Adrenal gland (tissue), 12 donors: ENCODE data around the gene WDR62. TPM values are rescaled to one million over a fixed set of nuclear protein-coding genes. Genes with fewer than 3 reads are reported as not detected.
"Not testable (repeated sequence)": the region's sequence is repeated elsewhere in the genome, so short reads cannot be mapped to it uniquely, and the experiment has no call there.

Experiments
- DNase-seq, 7 donors: peaks; one replicate each; pipeline ENCODE4 v3.0.0-alpha.2; 2019 to 2020
- H3K27ac ChIP-seq, 5 donors: fragments of 200-600 bp; sonication (generic) in 4 of 5; 1 replicate in 3 of 5; 2 replicates in 2 of 5; pipeline versions ENCODE4 v1.5.1 to v1.8.0; 2016 to 2020; ENCODE audit warnings: mild to moderate bottlenecking in 1 of 5
- H3K27me3 ChIP-seq: fragments of 200-600 bp; 2 replicates; pipeline ENCODE4 v1.8.0; 2021
- H3K36me3 ChIP-seq, 2 donors: fragments of 200-600 bp; replicated peaks in 1 of 2; 1 replicate in 1 of 2; 2 replicates in 1 of 2; pipeline versions ENCODE4 v1.5.1 to v1.8.0; 2018 to 2022
- H3K4me1 ChIP-seq, 2 donors: fragments of 200-600 bp; replicated peaks in 1 of 2; 1 replicate in 1 of 2; 2 replicates in 1 of 2; pipeline versions ENCODE4 v1.5.1 to v1.8.0; 2018 to 2021
- H3K4me3 ChIP-seq, 4 donors: fragments of 200-600 bp; sonication (generic) in 3 of 4; one replicate each; pipeline ENCODE4 v1.5.1; 2016 to 2018
- H3K9me3 ChIP-seq, 3 donors: fragments of 200-600 bp; sonication (generic) in 1 of 3; replicated peaks in 1 of 3; 1 replicate in 2 of 3; 2 replicates in 1 of 3; pipeline versions ENCODE4 v1.5.1 to v1.8.0; 2016 to 2021
- CTCF ChIP-seq, 6 experiments: fragments of 450-650 bp in 4 of 6; fragments of 200-600 bp in 2 of 6; sonication (generic) in 1 of 6; IDR thresholded peaks; 1 replicate in 5 of 6; 2 replicates in 1 of 6; pipeline versions ENCODE4 v1.5.1 to v1.8.0; 2016 to 2021; ENCODE audit warnings: antibody characterized with exemption in 6 of 6, mild to moderate bottlenecking in 2 of 6, moderate library complexity in 1 of 6
- POLR2A ChIP-seq, 2 donors: fragments of 450-650 bp; IDR thresholded peaks; one replicate each; pipeline ENCODE4 v1.6.1; 2017; ENCODE audit warnings: antibody characterized with exemption in 2 of 2, mild to moderate bottlenecking in 2 of 2, moderate library complexity in 1 of 2
- WGBS, 4 donors: extraction: QIAGEN DNeasy Blood & Tissue Kit in 2 of 4; methylation state at CpG; one replicate each; pipeline versions ENCODE4 v1.1.5 to v1.1.7; 2013 to 2017; 5-methylcytosine and 5-hydroxymethylcytosine counted together
- intact Hi-C, 2 donors: fragments of 100-400 bp; cut with DNase I; formaldehyde crosslinking; loops; one replicate each; pipeline versions ENCODE4 v1.14.1 to v1.15.0; 2022 to 2023
- polyA plus RNA-seq, 3 donors: library from polyadenylated mRNA; stranded (reverse); fragments of 200-250 nt in 2 of 3; fragments of 350-450 nt in 1 of 3; fragmentation: Illumina TruSeq in 1 of 3; extraction: RNeasy Lipid Tissue Mini Kit (QIAGEN cat#74804) in 1 of 3; gene quantifications; one replicate each; pipeline ENCODE4 v1.2.3, GENCODE V29; 2013 to 2014
- total RNA-seq, 9 donors: library from RNA; depleted of rRNA in 4 of 9; stranded (reverse); fragments of >200 nt in 4 of 9; fragments of 120-200 nt in 1 of 9; fragmentation: NEBNext Ultra II Directional in 1 of 9; extraction: Animal tissue kit (Norgen Biotek cat#: 25700) in 1 of 9; gene quantifications; one replicate each; pipeline versions ENCODE4 v1.1.0 to v1.2.4, GENCODE V29; 2013 to 2023
- donor health status: healthy with polysubstance abuse.
- donor health status: Bipolar disorder and iron deficiency.
- donor health status: DM: yes; HTN: yes; CAD: no.
- donor health status: DM: no; HTN: no; CAD: no.
- donor health status: DM: no; HTN: no; CAD: no.
- donor health status: DM: yes; HTN: yes; CAD: no.

The WDR62 gene
- total and polyA plus RNA-seq, 12 donors = 0.12 to 2.0 (median 0.70) TPM; not detected in 1

DNA sequence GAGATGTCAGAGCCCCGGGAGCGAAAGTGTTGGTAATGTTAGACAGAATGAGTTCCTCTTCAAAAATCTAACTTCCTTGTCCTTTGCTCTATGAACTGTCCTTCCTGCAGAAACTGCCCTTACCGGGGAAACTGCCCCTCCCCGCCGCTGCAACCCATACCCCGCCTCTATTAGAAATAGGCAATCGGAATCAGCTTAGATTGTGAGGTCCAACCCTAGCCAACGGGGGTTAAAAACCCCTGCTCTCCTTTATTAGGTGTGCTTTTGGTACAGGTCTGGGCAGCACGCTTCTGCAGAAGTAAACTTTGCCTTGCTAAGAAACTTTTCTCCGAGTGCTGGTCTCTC is 73.7 kb downstream of the WDR62 start:
- no peak for TF ChIP-seq CTCF (IDR thresholded peaks at IDR 0.05)
- intact Hi-C loops = loop anchor here in 1 of 2 donors (5.0 kb wide), 1 partner anchor 44 kb away; no protein-coding TSS in a partner anchor
- Histone ChIP-seq H3K4me1 (peaks cover 0 to 17% of the 10 kb centered on the region in 2 donors), H3K36me3 (peaks cover 0 to 25% of the 10 kb centered on the region in 2 donors), H3K4me3 (peak overlapping the region in 2 of 4 donors; percentile 21 to 42), H3K27me3 (no peaks in the 10 kb centered on the region), H3K9me3 (no peaks in the 10 kb centered on the region), H3K27ac (peak overlapping the region; percentile 77 to 92 (median 84))
- 5 to 13% (median 6%) methylated on average over 8 to 10 of the region's 10 CpGs for WGBS, 4 donors
- DNase-seq = no peak

- H3K4me3 ChIP-seq, H3K27ac ChIP-seq, H3K36me3 ChIP-seq, intact Hi-C loops, H3K9me3 ChIP-seq, H3K27me3 ChIP-seq: not testable (repeated sequence)
- peaks cover under 1 to 17% of the 10 kb centered on the region in 2 donors for H3K4me1 ChIP-seq
- 59 to 66% (median 65%) methylated on average over 6 of the region's 6 CpGs for WGBS, 4 donors
- peak in 2 of 7 donors; percentile 33 to 54 for DNase-seq
Measured at GRCh38 chr19:36131221-36131620, 76.5 kb downstream of the WDR62 start.

GRCh38 chr19:36134867-36135266 is 80.2 kb downstream of the WDR62 start:
- H3K4me3 ChIP-seq, H3K27ac ChIP-seq, H3K36me3 ChIP-seq, intact Hi-C loops, DNase-seq, H3K27me3 ChIP-seq, H3K9me3 ChIP-seq: not testable (repeated sequence)
- H3K4me1 ChIP-seq = peaks cover 8 to 13% of the 10 kb centered on the region in 2 donors
- WGBS, 4 donors = 85 to 100% (median 91%) methylated on average over 3 to 4 of the region's 4 CpGs

DNA sequence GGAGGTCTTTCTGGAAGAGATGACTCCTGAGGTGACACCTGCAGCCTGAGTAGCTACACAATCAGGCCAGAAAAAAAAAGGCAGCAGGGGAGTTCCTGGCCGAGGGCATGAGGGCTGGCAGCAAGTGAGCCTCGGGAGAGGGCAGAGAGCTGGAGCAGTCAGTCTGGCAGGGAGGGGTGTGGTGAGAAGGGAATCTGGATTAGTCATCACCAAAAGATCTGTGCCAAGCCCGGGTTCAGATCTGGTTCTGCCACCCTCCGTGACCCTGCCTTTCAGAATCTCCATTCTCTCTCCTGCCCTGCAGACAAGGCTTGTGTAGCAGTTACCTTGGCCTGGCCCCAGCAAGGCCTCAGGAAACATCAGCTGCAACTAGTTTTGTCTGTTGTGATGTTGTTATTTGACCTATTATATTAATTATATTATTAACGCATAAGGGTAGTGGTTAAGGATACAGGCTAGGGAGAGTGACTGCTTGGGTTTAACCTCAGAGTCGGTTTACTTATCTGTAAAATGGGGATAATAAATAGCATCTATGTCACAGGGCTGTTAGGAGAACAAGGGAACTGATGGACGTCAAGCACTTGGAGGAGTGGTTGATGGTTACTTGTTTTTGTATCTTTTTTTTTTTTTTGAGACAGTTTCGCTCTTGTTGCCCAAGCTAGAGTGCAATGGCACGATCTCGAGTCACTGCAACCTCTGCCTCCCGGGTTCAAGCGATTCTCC is 82.4 kb downstream of the WDR62 start:
- DNase-seq = peak; percentile 84 to 96 (median 94)
- WGBS, 4 donors = 40 to 50% (median 46%) methylated on average over 12 of the region's 12 CpGs

GRCh38 chr19:36139120-36139472 is 84.4 kb downstream of the WDR62 start:
- peak overlapping the region in 2 of 4 donors; percentile 71 to 94 for H3K4me3 ChIP-seq
- TF ChIP-seq POLR2A (IDR thresholded peaks at IDR 0.05) (no peak), CTCF (IDR thresholded peaks at IDR 0.05) (no peak)
- intact Hi-C loops = no loop called here
- H3K36me3 ChIP-seq = peaks cover 0 to 24% of the 10 kb centered on the region in 2 donors
- peaks cover 16 to 21% of the 10 kb centered on the region in 2 donors for H3K4me1 ChIP-seq
- H3K27me3 ChIP-seq = no peaks in the 10 kb centered on the region
- H3K27ac ChIP-seq = peak overlapping the region; percentile 96 to 99 (median 99)
- 57 to 63% (median 60%) methylated on average over 7 of the region's 7 CpGs for WGBS, 4 donors
- DNase-seq = no peak
- H3K9me3 ChIP-seq = no peaks in the 10 kb centered on the region

More for the DNA sequence above, 82.4 kb downstream of the WDR62 start:
- intact Hi-C loops = no loop called here
- no peak overlapping the region for H3K4me3 ChIP-seq
- H3K9me3 ChIP-seq = no peaks in the 10 kb centered on the region
- TF ChIP-seq POLR2A (IDR thresholded peaks at IDR 0.05) = peak in 1 of 2 donors; percentile 82
- TF ChIP-seq CTCF (IDR thresholded peaks at IDR 0.05) = no peak
- H3K27me3 ChIP-seq = no peaks in the 10 kb centered on the region
- peak overlapping the region; percentile 41 to 84 (median 68) for H3K27ac ChIP-seq
- H3K36me3 ChIP-seq = peaks cover 0 to 5% of the 10 kb centered on the region in 2 donors
- peaks cover 16 to 21% of the 10 kb centered on the region in 2 donors for H3K4me1 ChIP-seq
